OCI-LY1 (cell line): ENCODE measurements around the gene TRAPPC3.

ENCODE experiments used
- EZH2 ChIP-seq: fragments of 200-600 bp; sonication (generic), shearing (Covaris generic); IDR thresholded peaks from 2 replicates; pipeline ENCODE4 v1.8.0; 2017; ENCODE audit warnings: borderline replicate concordance, mixed run types, mild to moderate bottlenecking, antibody characterized with exemption, low read length, moderate library complexity, mixed read lengths
- TF ChIP-seq, protein P1 (sequence below): fragments of 200-600 bp; sonication (generic), shearing (Covaris generic); IDR thresholded peaks from 2 replicates; pipeline ENCODE4 v1.5.1; 2017; ENCODE audit warnings: mild to moderate bottlenecking, antibody characterized with exemption, low read length, moderate library complexity, mixed read lengths

DNA sequence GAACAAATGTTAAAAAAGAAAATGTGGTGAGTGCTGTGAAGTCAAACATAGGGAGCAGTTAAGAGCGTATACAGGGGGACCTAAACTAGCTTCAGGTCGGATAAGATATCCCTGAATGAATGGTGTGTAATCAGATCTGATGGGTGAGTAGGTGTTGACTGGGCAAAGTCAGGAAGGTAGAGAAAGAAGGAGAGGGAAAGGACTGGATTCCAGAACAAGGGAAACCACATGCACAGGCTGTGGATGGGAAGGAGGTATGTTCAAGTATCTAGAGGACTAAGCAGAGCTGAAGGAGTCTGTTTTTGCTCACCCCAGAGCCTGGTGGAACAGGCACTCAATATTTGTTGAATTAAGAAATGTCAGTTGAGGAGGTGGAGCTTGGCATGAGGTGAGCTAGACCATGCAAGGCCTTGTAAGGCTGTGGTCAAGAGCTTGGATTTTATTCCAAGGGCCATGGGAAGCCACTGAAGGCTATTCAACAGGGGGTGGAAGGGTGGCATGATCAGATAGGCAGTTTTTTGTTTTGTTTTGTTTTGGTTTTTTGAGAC lies 34.1 kb upstream of the TRAPPC3 start:
- TF ChIP-seq, protein P1, sequence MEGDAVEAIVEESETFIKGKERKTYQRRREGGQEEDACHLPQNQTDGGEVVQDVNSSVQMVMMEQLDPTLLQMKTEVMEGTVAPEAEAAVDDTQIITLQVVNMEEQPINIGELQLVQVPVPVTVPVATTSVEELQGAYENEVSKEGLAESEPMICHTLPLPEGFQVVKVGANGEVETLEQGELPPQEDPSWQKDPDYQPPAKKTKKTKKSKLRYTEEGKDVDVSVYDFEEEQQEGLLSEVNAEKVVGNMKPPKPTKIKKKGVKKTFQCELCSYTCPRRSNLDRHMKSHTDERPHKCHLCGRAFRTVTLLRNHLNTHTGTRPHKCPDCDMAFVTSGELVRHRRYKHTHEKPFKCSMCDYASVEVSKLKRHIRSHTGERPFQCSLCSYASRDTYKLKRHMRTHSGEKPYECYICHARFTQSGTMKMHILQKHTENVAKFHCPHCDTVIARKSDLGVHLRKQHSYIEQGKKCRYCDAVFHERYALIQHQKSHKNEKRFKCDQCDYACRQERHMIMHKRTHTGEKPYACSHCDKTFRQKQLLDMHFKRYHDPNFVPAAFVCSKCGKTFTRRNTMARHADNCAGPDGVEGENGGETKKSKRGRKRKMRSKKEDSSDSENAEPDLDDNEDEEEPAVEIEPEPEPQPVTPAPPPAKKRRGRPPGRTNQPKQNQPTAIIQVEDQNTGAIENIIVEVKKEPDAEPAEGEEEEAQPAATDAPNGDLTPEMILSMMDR: no peak
- TF ChIP-seq EZH2: no peak
